K562 (cell line): Measurements from ENCODE around the gene CAPN10. TPM values are rescaled to one million over a fixed set of nuclear protein-coding genes. Genes with fewer than 3 reads are reported as not detected.
"Not testable (repeated sequence)": the region's sequence is repeated elsewhere in the genome, so short reads cannot be mapped to it uniquely, and the experiment has no call there.

Source experiments
- ATAC-seq: fragments of 200-7000 bp; cut with Tn5 transposase; 3 replicates; pipeline ENCODE4 v1.9.1; 2020; ENCODE audit warnings: moderate library complexity
- BruUV-seq: library from RNA; stranded (reverse); fragments of 400-500 nt; replicated peaks from 2 replicates; lab custom pipeline; 2021; lab: Mats Ljungman, UMichigan
- CTCF ChIA-PET: fragments of 300-600 bp; formaldehyde crosslinking; extraction: SDS; loops from one replicate; lab custom pipeline; 2021; ENCODE audit warnings: low intra/inter-chr PET ratio; lab: Yijun Ruan, JAX
- POLR2A ChIA-PET: fragments of 300-600, 350-650 bp; sonication (Branson Sonifier 250); formaldehyde crosslinking; extraction: SDS; loops from one replicate; lab custom pipeline; 2021; ENCODE audit warnings: antibody characterized with exemption, inconsistent platforms; lab: Yijun Ruan, JAX
- DNase-seq, 4 experiments: peaks; one replicate each; pipeline versions ENCODE4 v3.0.0 to v3.0.0-alpha.2; 2011 to 2018; ENCODE audit warnings: low spot score in 3 of 4, mixed read lengths in 3 of 4; ENCODE audit errors: extremely low read depth in 1 of 4
- FAIRE-seq: peaks from 2 replicates; lab custom pipeline; 2011; peaks lifted over from hg19 to GRCh38; lab: Jason Lieb, UNC
- H2AFZ ChIP-seq: 2 replicates; pipeline ENCODE4 v1.6.0; 2011; ENCODE audit warnings: low read depth, low read length, control low read depth, inconsistent platforms
- H3K27ac ChIP-seq: fragments of 200-600 bp; 3 replicates; pipeline ENCODE4 v1.8.0; 2011; ENCODE audit warnings: low read depth, mild to moderate bottlenecking, control low read depth, inconsistent platforms, low read length, moderate library complexity, mixed read lengths; ENCODE audit errors: extremely low read depth
- H3K27me3 ChIP-seq, 2 experiments: fragments of 300-600 bp in 1 of 2; 2 replicates in 1 of 2; 3 replicates in 1 of 2; pipeline versions ENCODE4 v1.6.0 to v1.8.0; 2011; ENCODE audit warnings: inconsistent platforms in 2 of 2, low read length in 2 of 2, mild to moderate bottlenecking in 1 of 2, mixed read lengths in 1 of 2, moderate library complexity in 1 of 2; ENCODE audit not compliant: control insufficient read depth in 2 of 2, insufficient read depth in 2 of 2
- H3K36me3 ChIP-seq: fragments of 300-600 bp; 3 replicates; pipeline ENCODE4 v1.8.0; 2011; ENCODE audit warnings: mild to moderate bottlenecking, low read length, inconsistent platforms; ENCODE audit not compliant: control insufficient read depth, insufficient read depth
- H3K4me1 ChIP-seq, 2 experiments: fragments of 200-600 bp in 1 of 2; replicated peaks in 1 of 2; 2 replicates in 1 of 2; 3 replicates in 1 of 2; pipeline versions ENCODE4 v1.5.1 to v1.8.0; 2011; ENCODE audit warnings: inconsistent platforms in 2 of 2, low read length in 2 of 2, mild to moderate bottlenecking in 1 of 2, mixed read lengths in 1 of 2, moderate library complexity in 1 of 2; ENCODE audit not compliant: control insufficient read depth in 2 of 2, insufficient read depth in 2 of 2
- H3K4me2 ChIP-seq: 2 replicates; pipeline ENCODE4 v1.6.1; 2011; ENCODE audit warnings: low read length, control low read depth, inconsistent platforms, mixed read lengths; ENCODE audit not compliant: insufficient read depth
- H3K4me3 ChIP-seq: fragments of 200-600 bp; sonication (generic), shearing (Covaris generic); 2 replicates; pipeline ENCODE4 v1.5.1; 2016; ENCODE audit warnings: control low read depth, inconsistent platforms
- H3K79me2 ChIP-seq: fragments of 200-600 bp; 3 replicates; pipeline ENCODE4 v1.8.0; 2011; ENCODE audit warnings: low read length, inconsistent platforms; ENCODE audit not compliant: control insufficient read depth, insufficient read depth
- H3K9ac ChIP-seq, 2 experiments: 2 replicates each; pipeline versions ENCODE4 v1.6.0 to v1.6.1; 2011; ENCODE audit warnings: low read depth in 2 of 2, low read length in 2 of 2, control low read depth in 1 of 2, inconsistent platforms in 1 of 2, mild to moderate bottlenecking in 1 of 2, mixed read lengths in 1 of 2; ENCODE audit not compliant: insufficient read depth in 1 of 2
- H3K9me1 ChIP-seq: one replicate; pipeline ENCODE4 v1.6.0; 2011; ENCODE audit warnings: inconsistent platforms, mild to moderate bottlenecking, low read length, moderate library complexity; ENCODE audit not compliant: control insufficient read depth, insufficient read depth
- H3K9me3 ChIP-seq: replicated peaks from 2 replicates; pipeline ENCODE4 v1.5.1; 2011; ENCODE audit warnings: low read depth, low read length, inconsistent platforms; ENCODE audit not compliant: control insufficient read depth, insufficient read depth
- H4K20me1 ChIP-seq: replicated peaks from 2 replicates; pipeline ENCODE4 v1.6.1; 2011; ENCODE audit warnings: low read length, inconsistent platforms, mixed read lengths; ENCODE audit not compliant: control insufficient read depth, insufficient read depth
- CBX3 ChIP-seq, 2 experiments: IDR thresholded peaks; 1 replicate in 1 of 2; 2 replicates in 1 of 2; pipeline ENCODE4 v1.6.1; 2012; ENCODE audit warnings: inconsistent platforms in 2 of 2, low read length in 2 of 2, borderline replicate concordance in 1 of 2, control low read depth in 1 of 2
- CEBPB ChIP-seq: fragments of 450-650 bp; IDR thresholded peaks from 2 replicates; pipeline ENCODE4 v1.6.1; 2016; ENCODE audit warnings: missing genetic modification characterization, missing compliant biosample characterization
- CEBPG ChIP-seq, 3 experiments: fragments of 200-800 bp in 1 of 3; sonication (Bioruptor generic) in 1 of 3; sonication (generic) in 1 of 3; formaldehyde crosslinking in 1 of 3; IDR thresholded peaks in 2 of 3; conservative IDR thresholded peaks in 1 of 3; 2 replicates each; pipeline versions ENCODE4 v1.6.1 to v1.8.0; 2016 to 2022; ENCODE audit warnings: missing compliant biosample characterization in 2 of 3, missing genetic modification characterization in 2 of 3, mild to moderate bottlenecking in 1 of 3, missing genetic modification reagents in 1 of 3
- WGBS: fragments of 100-300 bp; shearing (Covaris generic); methylation state at CpG from one replicate; pipeline ENCODE4 v1.1.6; 2016; ENCODE audit warnings: low coverage, mixed read lengths; ENCODE audit not compliant: insufficient coverage; ENCODE audit errors: missing lambda C conversion rate; 5-methylcytosine and 5-hydroxymethylcytosine counted together
- in situ Hi-C: fragments of 300-500 bp; cut with MboI; formaldehyde crosslinking; loops from 4 replicates; pipeline ENCODE4 v1.15.0; 2018; ENCODE audit warnings: inconsistent platforms, mixed read lengths
- intact Hi-C: fragments of 100-400 bp; cut with micrococcal nuclease; formaldehyde crosslinking; loops from 2 replicates; pipeline ENCODE4 v1.14.2; 2022
- polyA plus RNA-seq, 8 experiments: library from polyadenylated mRNA; depleted of rRNA in 4 of 8; stranded (reverse) in 5 of 8; unstranded in 3 of 8; fragments of >200 nt; fragmentation: Nextera tagmentation in 2 of 8; fragmentation: Illumina TruSeq in 1 of 8; extraction: Ambion mirVana in 2 of 8; extraction: Trizol in 1 of 8; gene quantifications; 2 replicates each; pipeline versions ENCODE4 v1.2.1 to v1.2.3, GENCODE V29; 2011 to 2014; ENCODE audit warnings: inconsistent platforms in 1 of 8, missing spikeins in 1 of 8
- total RNA-seq, 7 experiments: library from RNA; depleted of rRNA in 6 of 7; stranded (reverse); fragments of >200 nt in 6 of 7; fragmentation: Illumina TruSeq in 2 of 7; extraction: Trizol in 2 of 7; gene quantifications; 2 replicates each; pipeline versions ENCODE4 v1.2.1 to v1.2.3, GENCODE V29; 2011 to 2021; ENCODE audit warnings: low replicate concordance in 1 of 7
- TF ChIP-seq, protein P1 (sequence below): sonication (generic); formaldehyde crosslinking; IDR thresholded peaks from 2 replicates; pipeline ENCODE4 v1.8.0; 2022; ENCODE audit warnings: missing genetic modification reagents, mild to moderate bottlenecking, moderate library complexity, borderline replicate concordance
- TF ChIP-seq, protein P2 (sequence below), 3 experiments: IDR thresholded peaks in 2 of 3; conservative IDR thresholded peaks in 1 of 3; 2 replicates each; pipeline ENCODE4 v1.5.1; 2011 to 2012; ENCODE audit warnings: low read length in 3 of 3, mild to moderate bottlenecking in 3 of 3, control low read depth in 2 of 3, improper control_type of control experiment in 1 of 3, inconsistent platforms in 1 of 3, low read depth in 1 of 3, mixed read lengths in 1 of 3, moderate library complexity in 1 of 3; ENCODE audit not compliant: insufficient read depth in 2 of 3

Gene CAPN10
- total and polyA plus RNA-seq, 9 of the 15 experiments (the other 6 are each of a cell fraction or from before 2014, with no cell fraction given) = 0.08 to 26.1 (median 8.4) TPM

DNA sequence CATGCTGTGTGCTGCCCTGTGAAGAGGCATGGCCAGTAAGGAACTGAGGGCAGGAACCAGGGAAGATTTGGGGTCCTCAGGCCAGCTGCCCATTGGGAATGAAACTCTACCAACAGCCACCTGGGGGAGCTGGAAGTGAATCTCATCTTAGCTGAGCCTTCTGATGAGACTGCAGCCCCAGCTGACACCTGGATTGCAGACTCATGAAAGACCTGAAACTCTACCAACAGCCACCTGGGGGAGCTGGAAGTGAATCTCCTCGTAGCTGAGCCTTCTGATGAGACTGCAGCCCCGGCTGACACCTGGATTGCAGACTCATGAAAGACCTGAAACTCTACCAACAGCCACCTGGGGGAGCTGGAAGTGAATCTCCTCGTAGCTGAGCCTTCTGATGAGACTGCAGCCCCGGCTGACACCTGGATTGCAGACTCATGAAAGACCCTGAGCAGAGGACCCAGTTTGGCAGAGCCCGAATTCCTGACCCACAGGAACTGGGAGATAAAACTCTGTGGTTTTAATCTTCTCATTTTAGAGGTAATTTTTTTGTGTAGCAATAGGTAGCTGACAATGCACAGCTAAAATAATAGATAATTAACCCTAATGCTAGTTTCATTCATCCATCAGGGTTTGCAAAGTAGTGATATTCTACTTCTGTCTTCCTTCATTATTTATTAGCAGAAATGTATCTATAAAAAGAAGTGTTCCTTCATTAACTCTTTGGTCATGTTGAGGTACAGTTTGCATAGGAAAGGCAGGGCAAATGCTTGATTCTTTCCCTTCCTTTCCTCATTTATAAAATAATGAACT is 30.5 kb downstream of the CAPN10 start:
- peaks cover 13 to 28% of the 10 kb centered on the region in 2 experiments for H3K4me1 ChIP-seq
- H3K4me2 ChIP-seq; H3K27ac ChIP-seq; BruUV-seq; H3K9ac ChIP-seq; H2AFZ ChIP-seq; H3K4me3 ChIP-seq; H3K79me2 ChIP-seq; H3K36me3 ChIP-seq; H4K20me1 ChIP-seq; DNase-seq; H3K9me1 ChIP-seq; in situ Hi-C loops; H3K9me3 ChIP-seq; CTCF ChIA-PET; H3K27me3 ChIP-seq; intact Hi-C loops; TF ChIP-seq CEBPG (CRISPR knock-in tag; IDR thresholded peaks at IDR 0.05): not testable (repeated sequence)
- FAIRE-seq = peak; percentile 52
- ATAC-seq = peak; percentile 52
- POLR2A ChIA-PET = interaction anchor here (1.5 kb wide), 1 partner anchor 8 kb away, joined by 4 read pairs; the partner anchor contains the start of gene GPR35
- TF ChIP-seq, protein P1, sequence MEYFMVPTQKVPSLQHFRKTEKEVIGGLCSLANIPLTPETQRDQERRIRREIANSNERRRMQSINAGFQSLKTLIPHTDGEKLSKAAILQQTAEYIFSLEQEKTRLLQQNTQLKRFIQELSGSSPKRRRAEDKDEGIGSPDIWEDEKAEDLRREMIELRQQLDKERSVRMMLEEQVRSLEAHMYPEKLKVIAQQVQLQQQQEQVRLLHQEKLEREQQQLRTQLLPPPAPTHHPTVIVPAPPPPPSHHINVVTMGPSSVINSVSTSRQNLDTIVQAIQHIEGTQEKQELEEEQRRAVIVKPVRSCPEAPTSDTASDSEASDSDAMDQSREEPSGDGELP = peak; percentile 30; the same call in 1 of the 2 replicates
- TF ChIP-seq CEBPB (tag) (peak; percentile 51), CEBPG (tag; conservative IDR thresholded peaks at IDR 0.05 in 1 of 2, IDR thresholded peaks at IDR 0.05 in 1 of 2) (peak in 1 of 2 experiments; percentile 62; a peak in 1 of 4 replicates), CBX3 (IDR thresholded peaks at IDR 0.05; ENCODE audit: borderline replicate concordance in 1 of 2, low read length in 2 of 2) (peak in 1 of 2 experiments; percentile 57; a peak in 1 of 3 replicates)
- TF ChIP-seq, protein P2, sequence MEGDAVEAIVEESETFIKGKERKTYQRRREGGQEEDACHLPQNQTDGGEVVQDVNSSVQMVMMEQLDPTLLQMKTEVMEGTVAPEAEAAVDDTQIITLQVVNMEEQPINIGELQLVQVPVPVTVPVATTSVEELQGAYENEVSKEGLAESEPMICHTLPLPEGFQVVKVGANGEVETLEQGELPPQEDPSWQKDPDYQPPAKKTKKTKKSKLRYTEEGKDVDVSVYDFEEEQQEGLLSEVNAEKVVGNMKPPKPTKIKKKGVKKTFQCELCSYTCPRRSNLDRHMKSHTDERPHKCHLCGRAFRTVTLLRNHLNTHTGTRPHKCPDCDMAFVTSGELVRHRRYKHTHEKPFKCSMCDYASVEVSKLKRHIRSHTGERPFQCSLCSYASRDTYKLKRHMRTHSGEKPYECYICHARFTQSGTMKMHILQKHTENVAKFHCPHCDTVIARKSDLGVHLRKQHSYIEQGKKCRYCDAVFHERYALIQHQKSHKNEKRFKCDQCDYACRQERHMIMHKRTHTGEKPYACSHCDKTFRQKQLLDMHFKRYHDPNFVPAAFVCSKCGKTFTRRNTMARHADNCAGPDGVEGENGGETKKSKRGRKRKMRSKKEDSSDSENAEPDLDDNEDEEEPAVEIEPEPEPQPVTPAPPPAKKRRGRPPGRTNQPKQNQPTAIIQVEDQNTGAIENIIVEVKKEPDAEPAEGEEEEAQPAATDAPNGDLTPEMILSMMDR (IDR thresholded peaks at IDR 0.05 in 2 of 3, conservative IDR thresholded peaks at IDR 0.05 in 1 of 3; ENCODE audit: insufficient read depth in 2 of 3, low read depth in 1 of 3, low read length in 3 of 3) = peak in 2 of 3 experiments; percentile 38 to 40; a peak in 3 of 6 replicates
- 3% methylated on average over 3 of the region's 5 CpGs for WGBS
